ENCODE results near the gene USP15. TPM values are rescaled to one million over a fixed set of nuclear protein-coding genes. Genes with fewer than 3 reads are reported as not detected.

The USP15 gene
- total RNA-seq, 1 experiment from 2014 or later = 35.3 TPM

DNA sequence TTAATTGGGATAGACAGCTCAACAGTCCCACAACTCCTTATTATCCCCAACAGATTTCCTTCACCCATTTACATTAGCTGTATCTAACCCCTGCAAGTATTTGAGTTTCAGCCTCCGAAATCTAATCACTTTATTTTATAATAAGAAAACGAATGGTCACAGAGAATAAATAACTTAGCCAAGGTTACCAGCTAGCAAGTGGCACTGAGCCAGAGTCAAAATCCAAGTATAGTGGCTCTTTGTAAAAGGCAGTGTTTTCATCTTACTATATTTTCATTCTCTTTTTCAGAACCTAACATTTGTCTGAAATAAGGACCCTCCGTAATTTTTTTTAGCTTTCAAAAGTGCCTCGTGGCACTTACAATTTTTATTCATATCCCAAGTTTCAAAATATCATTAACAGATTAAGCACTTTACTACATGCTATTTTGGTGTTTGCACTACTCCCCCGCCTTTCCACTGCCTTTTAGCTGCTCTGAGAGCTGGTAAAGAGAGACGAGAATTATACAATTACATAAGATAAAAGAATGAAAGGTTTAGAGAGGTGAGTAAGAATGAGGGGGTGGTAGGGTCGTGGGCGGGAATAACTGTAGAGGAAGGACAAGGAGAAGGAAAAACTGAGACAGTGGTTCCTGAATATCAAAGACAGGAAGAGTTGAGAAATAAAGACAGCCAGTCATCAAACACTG is 3.7 kb upstream of the USP15 start:
- no peak overlapping the region for H4K5ac ChIP-seq (ENCODE audit: insufficient read length, low read depth, low read length)
- no peak overlapping the region for H2BK120ac ChIP-seq (ENCODE audit: low read depth, low read length, poor library complexity, severe bottlenecking)
- no peak overlapping the region for H3K56ac ChIP-seq (ENCODE audit: insufficient read length, low read depth, low read length)
- no peak overlapping the region for H2BK15ac ChIP-seq (ENCODE audit: low read depth, low read length)
- H4K8ac ChIP-seq (replicated peaks; ENCODE audit: insufficient read length, low read depth, low read length) = no peak overlapping the region
- peaks cover 4% of the 10 kb centered on the region; the same call in 1 of the 2 replicates for H3K79me2 ChIP-seq (ENCODE audit: insufficient read depth, low read length)
- H2AK5ac ChIP-seq (ENCODE audit: insufficient read length, low read length) = no peak overlapping the region
- H3K4ac ChIP-seq (ENCODE audit: low read depth, low read length) = no peak overlapping the region
- no peak overlapping the region for H4K91ac ChIP-seq (ENCODE audit: insufficient read length, low read depth, low read length)
- no peak overlapping the region for H2AFZ ChIP-seq (ENCODE audit: low read length)
- no peaks in the 10 kb centered on the region for H4K20me1 ChIP-seq (ENCODE audit: control insufficient read depth, insufficient read depth, insufficient read length)
- H3K18ac ChIP-seq (ENCODE audit: insufficient read length, low read depth, low read length) = no peak overlapping the region
- H3T11ph ChIP-seq (ENCODE audit: low read length) = no peak overlapping the region
- H3K27me3 Mint-ChIP-seq (ENCODE audit: low read depth) = no peaks in the 10 kb centered on the region
- H2BK5ac ChIP-seq (ENCODE audit: insufficient read length, low read length) = no peak overlapping the region
- H3K9me3 Mint-ChIP-seq = 0 out of 5 replicates have a peak, but pooled peaks cover 0 to 2% of the 10 kb centered on the region in 2 experiments
- H2BK20ac ChIP-seq (ENCODE audit: low read depth, low read length, poor library complexity, severe bottlenecking) = no peak overlapping the region
- no peaks in the 10 kb centered on the region for H3K79me1 ChIP-seq (ENCODE audit: insufficient read depth, low read depth, low read length, poor library complexity, severe bottlenecking)
- H3K4me1 Mint-ChIP-seq = peaks cover 16 to 19% of the 10 kb centered on the region in 2 experiments
- DNase-seq = no peak
- H3K4me1 ChIP-seq (ENCODE audit: insufficient read depth, low read length) = no peaks in the 10 kb centered on the region
- TF ChIP-seq, protein P1, sequence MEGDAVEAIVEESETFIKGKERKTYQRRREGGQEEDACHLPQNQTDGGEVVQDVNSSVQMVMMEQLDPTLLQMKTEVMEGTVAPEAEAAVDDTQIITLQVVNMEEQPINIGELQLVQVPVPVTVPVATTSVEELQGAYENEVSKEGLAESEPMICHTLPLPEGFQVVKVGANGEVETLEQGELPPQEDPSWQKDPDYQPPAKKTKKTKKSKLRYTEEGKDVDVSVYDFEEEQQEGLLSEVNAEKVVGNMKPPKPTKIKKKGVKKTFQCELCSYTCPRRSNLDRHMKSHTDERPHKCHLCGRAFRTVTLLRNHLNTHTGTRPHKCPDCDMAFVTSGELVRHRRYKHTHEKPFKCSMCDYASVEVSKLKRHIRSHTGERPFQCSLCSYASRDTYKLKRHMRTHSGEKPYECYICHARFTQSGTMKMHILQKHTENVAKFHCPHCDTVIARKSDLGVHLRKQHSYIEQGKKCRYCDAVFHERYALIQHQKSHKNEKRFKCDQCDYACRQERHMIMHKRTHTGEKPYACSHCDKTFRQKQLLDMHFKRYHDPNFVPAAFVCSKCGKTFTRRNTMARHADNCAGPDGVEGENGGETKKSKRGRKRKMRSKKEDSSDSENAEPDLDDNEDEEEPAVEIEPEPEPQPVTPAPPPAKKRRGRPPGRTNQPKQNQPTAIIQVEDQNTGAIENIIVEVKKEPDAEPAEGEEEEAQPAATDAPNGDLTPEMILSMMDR (conservative IDR thresholded peaks at IDR 0.05) = no peak
- H3K27ac ChIP-seq (ENCODE audit: insufficient read length, low read depth, low read length) = no peak overlapping the region
- H3K9ac ChIP-seq (ENCODE audit: extremely low read depth, insufficient read length, low read length) = no peak overlapping the region
- H3K36me3 Mint-ChIP-seq (ENCODE audit: insufficient read depth in 1 of 3, low read depth in 3 of 3) = peaks cover 0 to 3% (median 3%) of the 10 kb centered on the region in 3 experiments; a peak in 5 of 7 replicates
- H3K9me3 ChIP-seq (ENCODE audit: control insufficient read depth, low read depth, low read length) = no peaks in the 10 kb centered on the region
- H3K23me2 ChIP-seq (ENCODE audit: insufficient read length, low read depth, low read length, poor library complexity, severe bottlenecking) = peaks cover 4% of the 10 kb centered on the region
- H3K27me3 ChIP-seq (ENCODE audit: insufficient read depth, low read length) = no peaks in the 10 kb centered on the region
- no peak overlapping the region for H3K4me3 Mint-ChIP-seq
- no peak overlapping the region for H3K27ac Mint-ChIP-seq
- H3K4me2 ChIP-seq (ENCODE audit: insufficient read depth, insufficient read length, low read length) = no peak overlapping the region
- 100% methylated on average over 2 of the region's 8 CpGs for WGBS (ENCODE audit: extremely low coverage, insufficient read length, low lambda C conversion rate)
- no peak overlapping the region for H2BK12ac ChIP-seq (ENCODE audit: insufficient read length, low read depth, low read length)
- H3K14ac ChIP-seq (ENCODE audit: insufficient read depth, low read length) = no peak overlapping the region
- no peak overlapping the region for H3K23ac ChIP-seq (ENCODE audit: insufficient read length, low read depth, low read length)
